Measurements from ENCODE around the gene SLC35E3.
"Not testable (repeated sequence)": the region's sequence is repeated elsewhere in the genome, so short reads cannot be mapped to it uniquely, and the experiment has no call there.

Gene SLC35E3

GRCh38 chr12:68794653-68795251 lies 48.8 kb downstream of the SLC35E3 start:
- no peak for DNase-seq (ENCODE audit: low read depth)

- no peak for DNase-seq (ENCODE audit: low read depth)
Measured at GRCh38 chr12:68796399-68796798, 50.4 kb downstream of the SLC35E3 start.

DNA sequence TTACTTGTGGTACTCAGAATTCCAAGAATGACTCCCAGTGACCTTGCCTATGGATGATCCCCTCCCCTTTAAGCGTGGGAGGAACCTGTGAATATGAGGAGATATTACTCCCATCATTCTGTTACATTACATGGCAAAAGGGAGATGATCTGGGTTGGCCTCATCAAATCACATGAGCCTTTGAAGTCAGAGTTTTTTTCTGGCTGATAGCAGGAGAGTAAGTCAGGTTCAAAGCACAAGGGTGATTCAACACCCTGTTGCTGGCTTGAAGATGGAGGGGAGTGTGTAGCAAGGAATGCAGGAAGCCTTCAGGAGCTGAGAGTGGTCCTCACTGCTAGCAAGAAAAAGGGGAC lies 52.9 kb downstream of the SLC35E3 start:
- no peak for DNase-seq (ENCODE audit: low read depth)

DNA sequence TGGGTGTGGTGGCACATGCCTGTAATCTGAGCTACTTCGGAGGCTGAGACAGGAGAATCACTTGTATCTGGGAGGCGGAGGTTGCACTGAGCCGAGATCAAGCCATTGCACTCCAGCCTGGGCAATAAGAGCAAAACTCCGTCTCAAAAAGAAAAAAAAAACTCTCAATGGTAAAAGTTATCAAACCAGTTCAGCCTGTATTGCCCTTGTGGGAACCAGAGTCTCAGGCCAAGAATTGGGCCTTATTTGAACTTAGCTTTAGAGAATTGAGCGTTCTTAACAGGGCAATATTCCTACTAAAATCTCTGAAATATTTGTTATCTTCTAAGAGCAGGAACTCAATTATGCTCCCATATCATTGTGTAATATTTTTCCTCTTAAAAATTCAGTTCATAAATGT lies 54.3 kb downstream of the SLC35E3 start:
- no peak for DNase-seq (ENCODE audit: low read depth)

DNA sequence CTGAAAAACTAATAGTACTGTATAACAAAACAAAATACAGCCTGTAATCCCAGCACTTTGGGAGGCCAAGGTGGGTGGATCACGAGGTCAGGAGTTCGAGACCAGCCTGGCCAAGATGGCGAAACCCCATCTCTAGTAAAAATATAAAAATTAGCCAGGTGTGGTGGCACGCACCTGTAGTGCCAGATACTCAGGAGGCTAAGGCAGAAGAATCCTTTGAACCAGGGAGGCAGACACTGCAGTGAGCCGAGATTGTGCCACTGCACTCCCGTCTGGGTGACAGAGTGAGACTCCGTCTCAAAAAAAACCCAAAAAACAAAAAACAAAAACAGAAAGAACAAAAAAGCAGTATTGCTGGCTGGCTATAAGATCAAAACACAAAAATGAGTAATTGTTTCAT lies 55.1 kb downstream of the SLC35E3 start:
- not testable (repeated sequence) for DNase-seq (ENCODE audit: low read depth)

DNA sequence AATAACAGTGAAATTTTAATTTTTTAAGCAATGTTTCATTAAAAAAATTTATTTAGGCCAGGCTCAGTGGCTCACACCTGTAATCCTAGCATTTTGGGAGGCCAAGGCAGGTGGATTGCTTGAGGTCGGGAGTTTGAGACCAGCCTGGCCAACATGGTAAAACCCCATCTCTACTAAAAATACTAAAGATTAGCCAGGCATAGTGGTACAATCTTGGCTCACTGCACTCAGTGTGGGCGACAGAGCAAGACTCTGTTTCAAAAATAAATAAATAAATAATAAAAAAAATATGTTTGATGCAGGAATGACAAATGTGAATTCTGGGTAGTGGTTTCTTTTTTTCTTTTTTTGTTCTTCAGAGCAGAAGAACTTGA lies 56.4 kb downstream of the SLC35E3 start:
- DNase-seq (ENCODE audit: low read depth): not testable (repeated sequence)

- DNase-seq (ENCODE audit: low read depth): not testable (repeated sequence)
Measured at GRCh38 chr12:68802911-68803651, 57.1 kb downstream of the SLC35E3 start.

DNA sequence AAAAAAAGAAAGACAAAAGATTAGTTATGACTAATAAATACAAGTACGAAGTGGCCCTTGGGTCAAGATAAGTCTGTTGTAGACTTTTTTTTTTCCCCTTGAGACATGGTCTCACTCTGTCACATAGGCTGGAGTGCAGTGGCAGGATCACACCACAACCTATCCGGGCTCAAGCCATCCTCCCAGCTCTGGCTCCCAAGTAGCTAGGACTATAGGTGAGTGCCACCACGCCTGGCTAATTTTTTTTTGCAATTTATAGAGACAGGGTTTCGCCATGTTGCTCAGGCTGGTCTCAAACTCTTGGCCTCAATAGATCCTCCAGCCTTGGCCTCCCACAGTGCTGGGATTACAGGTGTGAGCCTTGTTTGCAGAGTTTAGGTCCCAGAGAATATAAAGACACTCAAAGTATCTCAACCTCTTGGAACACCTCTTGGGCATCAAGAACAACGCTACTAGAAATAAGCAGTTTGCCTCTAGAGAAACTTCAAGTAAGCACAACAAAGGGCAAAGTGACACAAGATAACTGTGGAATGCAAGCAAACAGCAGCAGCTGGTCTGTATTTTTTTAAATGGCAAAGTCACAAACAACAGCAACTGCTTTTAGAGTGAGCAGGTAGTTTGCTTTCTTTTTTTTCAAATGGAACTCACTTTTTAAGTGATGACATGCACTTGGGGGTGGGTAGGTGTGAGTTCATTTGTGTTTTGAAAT lies 58.1 kb downstream of the SLC35E3 start:
- DNase-seq (ENCODE audit: low read depth): no peak

DNA sequence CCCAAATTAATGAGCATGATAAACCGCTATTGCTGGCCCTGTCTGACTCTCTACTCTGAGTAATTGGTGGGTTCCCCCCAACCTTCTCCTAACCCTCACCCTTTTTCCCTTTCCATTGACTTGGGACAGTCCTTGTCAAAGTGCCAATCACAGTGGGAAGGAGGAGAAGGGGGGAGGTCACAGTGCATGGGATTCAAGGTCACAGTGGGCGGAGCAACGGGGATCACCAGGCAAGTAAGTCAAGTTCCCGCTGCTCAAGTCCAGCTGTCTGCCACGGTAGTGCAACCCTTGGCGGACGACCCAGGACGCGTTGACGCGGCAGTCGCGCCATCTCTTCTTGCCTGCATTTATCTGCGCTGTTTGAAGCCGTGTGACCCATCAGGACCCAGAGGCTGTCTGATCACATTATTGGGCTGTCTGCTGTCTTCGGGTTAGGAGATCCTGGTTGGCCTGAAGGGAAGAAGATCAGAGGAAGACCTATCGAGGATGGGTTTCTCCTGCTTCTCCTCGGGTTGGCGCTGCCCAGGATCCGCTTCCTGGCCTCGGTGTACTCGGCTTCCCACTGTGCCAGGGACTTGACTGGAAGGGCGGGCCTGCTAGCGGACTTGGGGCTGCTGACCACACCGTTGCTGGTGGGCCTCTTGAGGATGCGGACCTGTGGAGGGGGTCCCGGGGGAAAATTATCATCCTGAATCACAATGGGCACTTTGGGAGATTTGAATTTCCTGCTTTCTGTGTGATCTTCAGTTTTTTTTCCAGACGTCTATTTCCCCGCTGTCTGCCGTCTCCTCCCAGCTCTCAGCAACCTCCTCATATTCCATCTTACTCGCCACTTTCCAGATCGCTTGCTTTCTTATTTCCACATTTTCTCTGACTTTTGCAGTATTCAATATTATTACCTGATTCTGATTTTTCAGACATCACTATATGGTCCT lies 58.9 kb downstream of the SLC35E3 start:
- DNase-seq (ENCODE audit: low read depth): no peak

- no peak for DNase-seq (ENCODE audit: low read depth)
Measured at GRCh38 chr12:68805592-68806120, 59.7 kb downstream of the SLC35E3 start.

GRCh38 chr12:68806488-68807237 lies 60.7 kb downstream of the SLC35E3 start:
- DNase-seq (ENCODE audit: low read depth): no peak

DNA sequence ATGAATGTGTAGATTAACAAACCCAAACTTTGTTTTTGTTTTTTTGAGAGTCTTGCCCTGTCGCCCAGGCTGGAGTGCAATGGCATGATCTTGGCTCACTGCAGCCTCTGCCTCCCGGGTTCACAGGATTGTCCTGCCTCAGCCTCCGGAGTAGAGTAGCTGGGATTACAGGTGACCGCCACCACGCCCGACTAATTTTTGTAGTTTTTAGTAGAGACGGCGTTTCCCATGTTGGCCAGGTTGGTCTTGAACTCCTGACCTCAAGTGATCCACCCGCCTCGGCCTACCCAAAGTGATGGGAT lies 61.2 kb downstream of the SLC35E3 start:
- not testable (repeated sequence) for DNase-seq (ENCODE audit: low read depth)

GRCh38 chr12:68807576-68808387 lies 61.8 kb downstream of the SLC35E3 start, which contains the start of gene MDM2:
Gene MDM2, plus strand, starts transcription at chr12:68808177. Its CDS starts 301 bp downstream, at chr12:68808478.
- DNase-seq (ENCODE audit: low read depth): peak; percentile 91

DNA sequence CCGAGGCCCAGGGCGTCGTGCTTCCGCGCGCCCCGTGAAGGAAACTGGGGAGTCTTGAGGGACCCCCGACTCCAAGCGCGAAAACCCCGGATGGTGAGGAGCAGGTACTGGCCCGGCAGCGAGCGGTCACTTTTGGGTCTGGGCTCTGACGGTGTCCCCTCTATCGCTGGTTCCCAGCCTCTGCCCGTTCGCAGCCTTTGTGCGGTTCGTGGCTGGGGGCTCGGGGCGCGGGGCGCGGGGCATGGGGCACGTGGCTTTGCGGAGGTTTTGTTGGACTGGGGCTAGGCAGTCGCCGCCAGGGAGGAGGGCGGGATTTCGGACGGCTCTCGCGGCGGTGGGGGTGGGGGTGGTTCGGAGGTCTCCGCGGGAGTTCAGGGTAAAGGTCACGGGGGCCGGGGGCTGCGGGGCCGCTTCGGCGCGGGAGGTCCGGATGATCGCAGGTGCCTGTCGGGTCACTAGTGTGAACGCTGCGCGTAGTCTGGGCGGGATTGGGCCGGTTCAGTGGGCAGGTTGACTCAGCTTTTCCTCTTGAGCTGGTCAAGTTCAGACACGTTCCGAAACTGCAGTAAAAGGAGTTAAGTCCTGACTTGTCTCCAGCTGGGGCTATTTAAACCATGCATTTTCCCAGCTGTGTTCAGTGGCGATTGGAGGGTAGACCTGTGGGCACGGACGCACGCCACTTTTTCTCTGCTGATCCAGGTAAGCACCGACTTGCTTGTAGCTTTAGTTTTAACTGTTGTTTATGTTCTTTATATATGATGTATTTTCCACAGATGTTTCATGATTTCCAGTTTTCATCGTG lies 62.6 kb downstream of the SLC35E3 start:
- DNase-seq (ENCODE audit: low read depth): peak; percentile 46

- no peak for DNase-seq (ENCODE audit: low read depth)
Measured at GRCh38 chr12:68809190-68810026, 63.4 kb downstream of the SLC35E3 start.

DNA sequence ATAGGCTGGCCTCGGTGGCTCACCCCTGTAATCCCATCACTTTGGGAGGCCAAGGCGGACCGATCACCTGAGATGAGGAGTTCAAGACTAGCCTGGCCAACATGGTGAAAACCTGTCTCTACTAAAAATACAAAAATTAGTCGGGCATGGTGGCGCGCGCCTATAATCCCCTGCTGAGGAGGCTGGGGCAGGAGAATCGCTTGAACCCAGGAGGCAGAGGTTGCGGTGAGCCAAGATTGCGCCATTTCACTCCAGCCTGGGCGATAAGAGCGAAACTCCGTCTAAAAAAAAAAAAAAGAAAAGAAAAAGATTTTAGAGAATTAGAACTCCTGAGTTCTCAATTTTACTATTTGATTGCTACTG lies 64.0 kb downstream of the SLC35E3 start:
- DNase-seq (ENCODE audit: low read depth): not testable (repeated sequence)

- DNase-seq (ENCODE audit: low read depth): not testable (repeated sequence)
Measured at GRCh38 chr12:68811573-68811972, 65.6 kb downstream of the SLC35E3 start.

DNA sequence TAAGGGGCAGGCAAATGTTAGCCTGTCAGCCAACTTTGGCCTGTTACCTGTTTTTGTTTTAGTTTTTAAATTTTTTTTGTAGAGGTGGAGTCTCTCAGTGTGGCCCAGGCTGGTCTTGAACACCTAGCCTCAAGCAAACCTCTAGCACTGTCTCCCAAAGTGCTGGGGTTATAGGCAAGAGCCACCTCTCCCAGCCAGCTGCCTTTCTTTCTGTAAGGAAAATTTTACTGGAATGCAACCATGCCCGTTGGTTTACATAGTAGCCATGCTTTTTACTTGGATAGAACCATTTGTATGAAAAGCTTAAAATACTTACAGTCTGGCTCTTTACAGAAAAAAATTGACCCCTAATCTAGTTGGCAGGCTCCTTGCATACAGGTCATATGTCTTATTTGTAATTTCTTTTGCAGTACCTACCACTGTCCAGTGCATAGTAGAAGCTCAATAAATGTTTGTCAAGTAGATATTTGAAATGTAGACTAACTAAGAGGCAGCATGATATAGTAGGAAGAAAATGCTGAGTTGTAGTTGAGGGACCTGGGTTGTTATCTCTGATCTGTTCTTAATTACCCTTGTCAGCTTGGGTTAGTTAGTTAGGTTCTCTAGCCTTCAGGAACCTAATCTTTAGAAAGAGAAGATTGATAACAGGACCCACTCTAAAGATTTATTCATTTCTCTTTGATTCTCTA lies 66.7 kb downstream of the SLC35E3 start:
- DNase-seq (ENCODE audit: low read depth): no peak

All from activated T-cell treated with anti-CD3 and anti-CD28 coated beads for 24 hours (primary cell).